Measurements from ENCODE around the gene ERGIC3. TPM values are rescaled to one million over a fixed set of nuclear protein-coding genes. Genes with fewer than 3 reads are reported as not detected.

ERGIC3 gene
- total RNA-seq, 1 experiment from 2014 or later, result 265 TPM

DNA sequence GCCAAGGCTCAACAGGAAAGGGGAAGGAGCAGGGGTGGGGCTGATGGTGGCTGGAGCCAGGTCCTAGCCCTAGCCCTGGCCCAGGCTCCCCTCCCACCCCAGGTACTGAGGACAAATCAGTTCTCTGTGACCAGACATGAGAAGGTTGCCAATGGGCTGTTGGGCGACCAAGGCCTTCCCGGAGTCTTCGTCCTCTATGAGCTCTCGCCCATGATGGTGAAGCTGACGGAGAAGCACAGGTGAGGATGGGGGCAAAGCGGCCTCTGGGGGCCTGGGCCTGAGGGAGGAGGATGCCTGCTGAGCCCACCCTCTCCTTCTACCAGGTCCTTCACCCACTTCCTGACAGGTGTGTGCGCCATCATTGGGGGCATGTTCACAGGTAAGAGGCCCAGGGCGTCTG, 15.0 kb downstream of the ERGIC3 start:
- POLR2A ChIA-PET, result no interaction called here
- TF ChIP-seq POLR2AphosphoS5 (IDR thresholded peaks at IDR 0.05; ENCODE audit: low read depth, low read length), result no peak
- TF ChIP-seq, protein P1, sequence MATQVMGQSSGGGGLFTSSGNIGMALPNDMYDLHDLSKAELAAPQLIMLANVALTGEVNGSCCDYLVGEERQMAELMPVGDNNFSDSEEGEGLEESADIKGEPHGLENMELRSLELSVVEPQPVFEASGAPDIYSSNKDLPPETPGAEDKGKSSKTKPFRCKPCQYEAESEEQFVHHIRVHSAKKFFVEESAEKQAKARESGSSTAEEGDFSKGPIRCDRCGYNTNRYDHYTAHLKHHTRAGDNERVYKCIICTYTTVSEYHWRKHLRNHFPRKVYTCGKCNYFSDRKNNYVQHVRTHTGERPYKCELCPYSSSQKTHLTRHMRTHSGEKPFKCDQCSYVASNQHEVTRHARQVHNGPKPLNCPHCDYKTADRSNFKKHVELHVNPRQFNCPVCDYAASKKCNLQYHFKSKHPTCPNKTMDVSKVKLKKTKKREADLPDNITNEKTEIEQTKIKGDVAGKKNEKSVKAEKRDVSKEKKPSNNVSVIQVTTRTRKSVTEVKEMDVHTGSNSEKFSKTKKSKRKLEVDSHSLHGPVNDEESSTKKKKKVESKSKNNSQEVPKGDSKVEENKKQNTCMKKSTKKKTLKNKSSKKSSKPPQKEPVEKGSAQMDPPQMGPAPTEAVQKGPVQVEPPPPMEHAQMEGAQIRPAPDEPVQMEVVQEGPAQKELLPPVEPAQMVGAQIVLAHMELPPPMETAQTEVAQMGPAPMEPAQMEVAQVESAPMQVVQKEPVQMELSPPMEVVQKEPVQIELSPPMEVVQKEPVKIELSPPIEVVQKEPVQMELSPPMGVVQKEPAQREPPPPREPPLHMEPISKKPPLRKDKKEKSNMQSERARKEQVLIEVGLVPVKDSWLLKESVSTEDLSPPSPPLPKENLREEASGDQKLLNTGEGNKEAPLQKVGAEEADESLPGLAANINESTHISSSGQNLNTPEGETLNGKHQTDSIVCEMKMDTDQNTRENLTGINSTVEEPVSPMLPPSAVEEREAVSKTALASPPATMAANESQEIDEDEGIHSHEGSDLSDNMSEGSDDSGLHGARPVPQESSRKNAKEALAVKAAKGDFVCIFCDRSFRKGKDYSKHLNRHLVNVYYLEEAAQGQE (IDR thresholded peaks at IDR 0.05; ENCODE audit: insufficient read depth in 1 of 2, low read depth in 2 of 2, low read length in 1 of 2), result no peak
- no peak for TF ChIP-seq SIN3A (IDR thresholded peaks at IDR 0.05; ENCODE audit: borderline replicate concordance, insufficient read depth, low read depth, low read length)
- no peak for TF ChIP-seq CTCF (IDR thresholded peaks at IDR 0.05)
- TF ChIP-seq TCF7L2 (IDR thresholded peaks at IDR 0.05; ENCODE audit: low read depth, low read length), result no peak
- CTCF ChIA-PET, result no interaction called here
- intact Hi-C loops (cut with micrococcal nuclease; ENCODE audit: unreplicated experiment) (no loop called here), in situ Hi-C loops (cut with HindIII; ENCODE audit: low pct_unique_long_range_greater_than_20kb, low sequenced_read_pairs) (no loop called here)
- ATAC-seq (no peak), DNase-seq (ENCODE audit: low read depth, low spot score) (no peak)
- H3K27me3 ChIP-seq (ENCODE audit: control insufficient read depth, insufficient read depth, low read length), result no peaks in the 10 kb centered on the region
- H3K27ac ChIP-seq (ENCODE audit: low read length), result no peak overlapping the region
- no peaks in the 10 kb centered on the region for H3K9me3 ChIP-seq (ENCODE audit: control insufficient read depth, insufficient read depth, low read depth, low read length)
- H3K36me3 ChIP-seq (ENCODE audit: control insufficient read depth, insufficient read depth, low read length), result peaks cover 4% of the 10 kb centered on the region
- no peaks in the 10 kb centered on the region; the same call in none of the 2 replicates for H3K4me1 ChIP-seq (ENCODE audit: control insufficient read depth, insufficient read depth, low read length)
- no peak overlapping the region for H3K4me3 ChIP-seq (ENCODE audit: low read depth in 2 of 2, low read length in 2 of 2)
- no TSS peak for BruUV-seq (replicated peaks)

DNA sequence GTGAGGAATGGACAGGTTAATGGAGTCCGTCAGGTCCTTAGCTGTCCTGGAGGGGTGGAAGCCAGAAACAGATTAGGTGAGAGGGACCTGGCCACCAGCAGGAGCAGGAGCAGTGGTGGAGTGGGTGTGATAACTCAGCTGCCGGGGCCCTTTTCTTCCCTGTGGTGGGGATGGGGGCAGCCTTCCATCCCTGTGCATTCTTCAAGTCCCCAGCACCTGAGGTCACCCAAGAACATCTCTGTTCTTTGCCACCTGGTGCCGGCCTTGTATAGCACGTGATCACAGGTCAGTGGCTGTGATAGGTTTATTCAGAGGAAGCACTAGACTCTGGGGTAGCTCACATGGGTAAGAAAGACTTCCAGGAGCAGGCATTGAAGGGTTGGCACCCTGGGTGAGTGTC, 16.6 kb downstream of the ERGIC3 start:
- ATAC-seq, result no peak
- BruUV-seq (replicated peaks), result no TSS peak
- no peak for DNase-seq (ENCODE audit: low read depth, low spot score)
- H3K4me3 ChIP-seq (ENCODE audit: low read depth in 2 of 2, low read length in 2 of 2), result no peak overlapping the region
- in situ Hi-C loops (cut with HindIII; ENCODE audit: low pct_unique_long_range_greater_than_20kb, low sequenced_read_pairs) (no loop called here), intact Hi-C loops (cut with micrococcal nuclease; ENCODE audit: unreplicated experiment) (no loop called here)
- H3K27me3 ChIP-seq (ENCODE audit: control insufficient read depth, insufficient read depth, low read length), result no peaks in the 10 kb centered on the region
- CTCF ChIA-PET, result no interaction called here
- H3K9me3 ChIP-seq (ENCODE audit: control insufficient read depth, insufficient read depth, low read depth, low read length), result no peaks in the 10 kb centered on the region
- no peak for TF ChIP-seq SIN3A (IDR thresholded peaks at IDR 0.05; ENCODE audit: borderline replicate concordance, insufficient read depth, low read depth, low read length)
- TF ChIP-seq TCF7L2 (IDR thresholded peaks at IDR 0.05; ENCODE audit: low read depth, low read length), result no peak
- H3K4me1 ChIP-seq (ENCODE audit: control insufficient read depth, insufficient read depth, low read length), result no peaks in the 10 kb centered on the region; the same call in none of the 2 replicates
- H3K27ac ChIP-seq (ENCODE audit: low read length), result no peak overlapping the region
- POLR2A ChIA-PET, result no interaction called here
- peaks cover 4% of the 10 kb centered on the region for H3K36me3 ChIP-seq (ENCODE audit: control insufficient read depth, insufficient read depth, low read length)

DNA sequence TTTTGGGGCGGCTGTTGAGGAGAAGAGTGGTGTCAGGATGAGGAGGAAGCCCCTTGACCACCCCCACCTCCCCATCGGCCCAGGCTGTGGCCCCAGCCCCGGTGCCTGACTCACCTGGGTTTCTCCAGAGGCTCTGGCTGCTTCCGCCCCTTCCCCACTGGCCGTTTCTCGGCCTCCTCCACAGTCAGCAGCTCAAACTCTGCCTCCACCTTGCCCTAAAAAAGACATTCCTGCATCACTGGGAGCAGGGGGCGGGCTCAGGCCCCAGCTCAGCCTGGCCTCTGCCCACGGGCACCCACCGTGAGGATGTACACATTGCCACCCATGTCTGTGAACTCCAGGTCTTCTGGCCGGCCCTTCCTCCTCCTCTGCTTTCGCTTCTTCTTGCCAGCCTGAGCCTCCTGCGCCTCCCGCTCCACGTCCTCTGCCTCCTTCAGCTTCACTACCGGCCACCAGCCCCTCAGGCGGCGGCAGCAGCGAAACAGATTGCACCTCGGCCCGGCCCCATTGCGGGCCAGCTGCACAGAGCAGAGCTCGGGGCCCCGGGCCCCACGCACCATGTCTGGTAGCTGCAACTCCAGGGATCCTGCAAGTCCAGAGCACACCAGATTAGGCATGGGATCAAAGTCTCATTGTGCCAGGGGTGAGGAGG, 17.3 kb downstream of the ERGIC3 start:
- no TSS peak for BruUV-seq (replicated peaks)
- Histone ChIP-seq H3K4me3 (ENCODE audit: low read depth in 2 of 2, low read length in 2 of 2) (no peak overlapping the region), H3K9me3 (ENCODE audit: control insufficient read depth, insufficient read depth, low read depth, low read length) (no peaks in the 10 kb centered on the region), H3K27me3 (ENCODE audit: control insufficient read depth, insufficient read depth, low read length) (no peaks in the 10 kb centered on the region), H3K4me1 (ENCODE audit: control insufficient read depth, insufficient read depth, low read length) (no peaks in the 10 kb centered on the region; the same call in none of the 2 replicates), H3K36me3 (ENCODE audit: control insufficient read depth, insufficient read depth, low read length) (peaks cover 4% of the 10 kb centered on the region), H3K27ac (ENCODE audit: low read length) (no peak overlapping the region)
- DNase-seq (ENCODE audit: low read depth, low spot score), result no peak
- POLR2A ChIA-PET, result no interaction called here
- in situ Hi-C loops (cut with HindIII; ENCODE audit: low pct_unique_long_range_greater_than_20kb, low sequenced_read_pairs), result no loop called here
- intact Hi-C loops (cut with micrococcal nuclease; ENCODE audit: unreplicated experiment), result no loop called here
- CTCF ChIA-PET, result interaction anchor here (0.5 kb wide), 1 partner anchor 960 kb away, joined by 3 read pairs; no protein-coding TSS in a partner anchor
- ATAC-seq, result no peak
- no peak for TF ChIP-seq CTCF (IDR thresholded peaks at IDR 0.05)
- no peak for TF ChIP-seq SIN3A (IDR thresholded peaks at IDR 0.05; ENCODE audit: borderline replicate concordance, insufficient read depth, low read depth, low read length)
- TF ChIP-seq POLR2AphosphoS5 (IDR thresholded peaks at IDR 0.05; ENCODE audit: low read depth, low read length), result no peak
- TF ChIP-seq TCF7L2 (IDR thresholded peaks at IDR 0.05; ENCODE audit: low read depth, low read length), result no peak
- TF ChIP-seq, protein P1 (IDR thresholded peaks at IDR 0.05; ENCODE audit: insufficient read depth in 1 of 2, low read depth in 2 of 2, low read length in 1 of 2), result no peak

Measured in Panc1 (cell line).